ENCODE measurements around the gene GRB10.

DNA sequence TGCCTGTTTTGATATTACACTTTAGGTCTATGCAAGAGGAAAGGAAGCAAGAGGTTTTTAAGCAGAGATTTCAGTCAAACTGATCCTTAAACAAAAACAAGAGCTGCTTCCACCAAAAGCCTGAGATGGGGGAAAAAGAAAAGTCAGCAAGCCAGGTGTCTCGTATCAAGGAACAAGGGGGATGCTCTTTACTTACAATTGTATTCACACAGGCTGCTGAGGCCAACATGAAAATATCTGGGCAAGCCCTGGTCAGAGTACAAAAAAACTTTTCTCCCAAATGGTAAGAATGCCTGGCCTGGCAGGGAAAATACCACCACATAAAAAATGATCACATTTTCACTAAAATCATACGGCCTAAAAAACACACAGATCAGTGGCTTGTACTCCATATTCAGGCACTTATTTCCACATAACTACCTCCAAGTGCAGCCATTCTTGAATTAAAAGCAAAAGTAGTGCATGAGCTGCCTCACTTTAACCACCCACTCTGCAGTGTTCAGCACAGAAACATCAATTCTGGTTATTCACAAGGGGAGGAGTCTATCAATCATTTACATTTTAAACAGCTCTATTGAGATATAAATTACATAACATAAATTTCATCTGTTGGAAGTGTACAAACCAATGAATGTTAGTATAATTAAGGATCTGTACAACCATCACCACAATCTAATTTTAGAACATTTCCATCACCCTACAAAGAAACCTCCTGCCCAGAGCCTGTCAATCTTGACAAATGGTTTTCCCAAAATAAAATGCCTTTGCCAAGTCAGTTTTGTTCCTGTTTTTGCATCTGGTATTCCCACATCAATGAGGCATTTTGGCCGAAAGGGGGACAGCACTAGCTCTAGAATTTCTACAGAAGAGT lies 70.2 kb downstream of the GRB10 start:
- TF ChIP-seq, protein P1, sequence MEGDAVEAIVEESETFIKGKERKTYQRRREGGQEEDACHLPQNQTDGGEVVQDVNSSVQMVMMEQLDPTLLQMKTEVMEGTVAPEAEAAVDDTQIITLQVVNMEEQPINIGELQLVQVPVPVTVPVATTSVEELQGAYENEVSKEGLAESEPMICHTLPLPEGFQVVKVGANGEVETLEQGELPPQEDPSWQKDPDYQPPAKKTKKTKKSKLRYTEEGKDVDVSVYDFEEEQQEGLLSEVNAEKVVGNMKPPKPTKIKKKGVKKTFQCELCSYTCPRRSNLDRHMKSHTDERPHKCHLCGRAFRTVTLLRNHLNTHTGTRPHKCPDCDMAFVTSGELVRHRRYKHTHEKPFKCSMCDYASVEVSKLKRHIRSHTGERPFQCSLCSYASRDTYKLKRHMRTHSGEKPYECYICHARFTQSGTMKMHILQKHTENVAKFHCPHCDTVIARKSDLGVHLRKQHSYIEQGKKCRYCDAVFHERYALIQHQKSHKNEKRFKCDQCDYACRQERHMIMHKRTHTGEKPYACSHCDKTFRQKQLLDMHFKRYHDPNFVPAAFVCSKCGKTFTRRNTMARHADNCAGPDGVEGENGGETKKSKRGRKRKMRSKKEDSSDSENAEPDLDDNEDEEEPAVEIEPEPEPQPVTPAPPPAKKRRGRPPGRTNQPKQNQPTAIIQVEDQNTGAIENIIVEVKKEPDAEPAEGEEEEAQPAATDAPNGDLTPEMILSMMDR (IDR thresholded peaks at IDR 0.05; ENCODE audit: poor library complexity, severe bottlenecking) = no peak
- TF ChIP-seq SMC3 (conservative IDR thresholded peaks at IDR 0.05; ENCODE audit: poor library complexity) (no peak), EZH2 (IDR thresholded peaks at IDR 0.05; ENCODE audit: borderline replicate concordance, insufficient read depth, low read length, poor library complexity, severe bottlenecking) (no peak), TAF1 (IDR thresholded peaks at IDR 0.05; ENCODE audit: low read depth) (no peak), POLR2AphosphoS5 (IDR thresholded peaks at IDR 0.05) (no peak), RAD21 (conservative IDR thresholded peaks at IDR 0.05) (no peak), MXI1 (conservative IDR thresholded peaks at IDR 0.05; ENCODE audit: poor library complexity, severe bottlenecking) (no peak), EP300 (conservative IDR thresholded peaks at IDR 0.05; ENCODE audit: poor library complexity, severe bottlenecking) (no peak)
- TF ChIP-seq, protein P2, sequence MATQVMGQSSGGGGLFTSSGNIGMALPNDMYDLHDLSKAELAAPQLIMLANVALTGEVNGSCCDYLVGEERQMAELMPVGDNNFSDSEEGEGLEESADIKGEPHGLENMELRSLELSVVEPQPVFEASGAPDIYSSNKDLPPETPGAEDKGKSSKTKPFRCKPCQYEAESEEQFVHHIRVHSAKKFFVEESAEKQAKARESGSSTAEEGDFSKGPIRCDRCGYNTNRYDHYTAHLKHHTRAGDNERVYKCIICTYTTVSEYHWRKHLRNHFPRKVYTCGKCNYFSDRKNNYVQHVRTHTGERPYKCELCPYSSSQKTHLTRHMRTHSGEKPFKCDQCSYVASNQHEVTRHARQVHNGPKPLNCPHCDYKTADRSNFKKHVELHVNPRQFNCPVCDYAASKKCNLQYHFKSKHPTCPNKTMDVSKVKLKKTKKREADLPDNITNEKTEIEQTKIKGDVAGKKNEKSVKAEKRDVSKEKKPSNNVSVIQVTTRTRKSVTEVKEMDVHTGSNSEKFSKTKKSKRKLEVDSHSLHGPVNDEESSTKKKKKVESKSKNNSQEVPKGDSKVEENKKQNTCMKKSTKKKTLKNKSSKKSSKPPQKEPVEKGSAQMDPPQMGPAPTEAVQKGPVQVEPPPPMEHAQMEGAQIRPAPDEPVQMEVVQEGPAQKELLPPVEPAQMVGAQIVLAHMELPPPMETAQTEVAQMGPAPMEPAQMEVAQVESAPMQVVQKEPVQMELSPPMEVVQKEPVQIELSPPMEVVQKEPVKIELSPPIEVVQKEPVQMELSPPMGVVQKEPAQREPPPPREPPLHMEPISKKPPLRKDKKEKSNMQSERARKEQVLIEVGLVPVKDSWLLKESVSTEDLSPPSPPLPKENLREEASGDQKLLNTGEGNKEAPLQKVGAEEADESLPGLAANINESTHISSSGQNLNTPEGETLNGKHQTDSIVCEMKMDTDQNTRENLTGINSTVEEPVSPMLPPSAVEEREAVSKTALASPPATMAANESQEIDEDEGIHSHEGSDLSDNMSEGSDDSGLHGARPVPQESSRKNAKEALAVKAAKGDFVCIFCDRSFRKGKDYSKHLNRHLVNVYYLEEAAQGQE (IDR thresholded peaks at IDR 0.05; ENCODE audit: borderline replicate concordance) = no peak
